ENCODE results near the gene ADD3.

Gene ADD3

GRCh38 chr10:110033701-110034235 lies 26.0 kb downstream of the ADD3 start:
- no peak for TF ChIP-seq CTCF (IDR thresholded peaks at IDR 0.05; ENCODE audit: low read depth, low read length)
- in situ Hi-C loops (cut with HindIII; ENCODE audit: low sequenced_read_pairs) = no loop called here
- no peak overlapping the region for H3K4me3 ChIP-seq (ENCODE audit: low read depth, low read length)
- DNase-seq (ENCODE audit: low read depth, low spot score) = no peak

- TF ChIP-seq CTCF (IDR thresholded peaks at IDR 0.05; ENCODE audit: low read depth, low read length) = no peak
- DNase-seq (ENCODE audit: low read depth, low spot score) = no peak
- no peak overlapping the region for H3K4me3 ChIP-seq (ENCODE audit: low read depth, low read length)
- in situ Hi-C loops (cut with HindIII; ENCODE audit: low sequenced_read_pairs) = no loop called here
Measured at GRCh38 chr10:110034596-110034995, 26.8 kb downstream of the ADD3 start.

GRCh38 chr10:110035070-110035921 lies 27.5 kb downstream of the ADD3 start:
- in situ Hi-C loops (cut with HindIII; ENCODE audit: low sequenced_read_pairs) = no loop called here
- no peak for TF ChIP-seq CTCF (IDR thresholded peaks at IDR 0.05; ENCODE audit: low read depth, low read length)
- DNase-seq (ENCODE audit: low read depth, low spot score) = no peak
- H3K4me3 ChIP-seq (ENCODE audit: low read depth, low read length) = no peak overlapping the region

- H3K4me3 ChIP-seq (ENCODE audit: low read depth, low read length) = no peak overlapping the region
- DNase-seq (ENCODE audit: low read depth, low spot score) = no peak
- in situ Hi-C loops (cut with HindIII; ENCODE audit: low sequenced_read_pairs) = no loop called here
- no peak for TF ChIP-seq CTCF (IDR thresholded peaks at IDR 0.05; ENCODE audit: low read depth, low read length)
Measured at GRCh38 chr10:110036640-110037039, 28.9 kb downstream of the ADD3 start.

GRCh38 chr10:110039254-110039653 lies 31.5 kb downstream of the ADD3 start:
- no peak overlapping the region for H3K4me3 ChIP-seq (ENCODE audit: low read depth, low read length)
- no peak for TF ChIP-seq CTCF (IDR thresholded peaks at IDR 0.05; ENCODE audit: low read depth, low read length)
- no peak for DNase-seq (ENCODE audit: low read depth, low spot score)
- in situ Hi-C loops (cut with HindIII; ENCODE audit: low sequenced_read_pairs) = no loop called here

- no peak for DNase-seq (ENCODE audit: low read depth, low spot score)
- in situ Hi-C loops (cut with HindIII; ENCODE audit: low sequenced_read_pairs) = no loop called here
- H3K4me3 ChIP-seq (ENCODE audit: low read depth, low read length) = no peak overlapping the region
- TF ChIP-seq CTCF (IDR thresholded peaks at IDR 0.05; ENCODE audit: low read depth, low read length) = no peak
Measured at GRCh38 chr10:110040108-110040507, 32.3 kb downstream of the ADD3 start.

All from astrocyte of the spinal cord (primary cell).